B cell (primary cell): ENCODE measurements around the gene TBC1D2B.

Experiments used
- EZH2 ChIP-seq: IDR thresholded peaks from 2 replicates; pipeline ENCODE4 v1.6.1; 2012; ENCODE audit warnings: borderline replicate concordance, low read depth, mild to moderate bottlenecking, moderate library complexity, low read length; ENCODE audit not compliant: insufficient read depth, poor library complexity, severe bottlenecking
- TF ChIP-seq, protein P1 (sequence below): fragments of 200-600 bp; IDR thresholded peaks from one replicate; pipeline ENCODE4 v1.8.0; 2022; ENCODE audit warnings: antibody characterized with exemption, mild to moderate bottlenecking

DNA sequence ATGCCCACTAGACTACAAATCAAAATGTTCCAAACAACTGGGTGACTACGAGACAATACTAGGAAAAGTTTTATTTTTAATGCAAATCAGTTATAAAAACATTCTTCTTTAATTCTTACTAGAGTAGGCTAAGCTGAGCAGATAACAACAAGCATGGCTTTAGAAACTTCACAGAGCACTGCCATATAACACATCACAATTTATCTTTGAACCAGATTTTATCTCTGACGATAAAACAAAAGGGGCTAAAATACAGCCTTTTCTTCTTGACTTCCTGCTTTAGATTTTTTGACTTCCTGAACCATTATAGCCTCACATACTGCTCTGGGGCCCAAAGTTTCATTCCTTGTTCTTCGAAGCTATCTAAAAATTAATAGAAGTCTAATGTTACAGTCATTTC is 25.9 kb downstream of the TBC1D2B start:
- TF ChIP-seq, protein P1, sequence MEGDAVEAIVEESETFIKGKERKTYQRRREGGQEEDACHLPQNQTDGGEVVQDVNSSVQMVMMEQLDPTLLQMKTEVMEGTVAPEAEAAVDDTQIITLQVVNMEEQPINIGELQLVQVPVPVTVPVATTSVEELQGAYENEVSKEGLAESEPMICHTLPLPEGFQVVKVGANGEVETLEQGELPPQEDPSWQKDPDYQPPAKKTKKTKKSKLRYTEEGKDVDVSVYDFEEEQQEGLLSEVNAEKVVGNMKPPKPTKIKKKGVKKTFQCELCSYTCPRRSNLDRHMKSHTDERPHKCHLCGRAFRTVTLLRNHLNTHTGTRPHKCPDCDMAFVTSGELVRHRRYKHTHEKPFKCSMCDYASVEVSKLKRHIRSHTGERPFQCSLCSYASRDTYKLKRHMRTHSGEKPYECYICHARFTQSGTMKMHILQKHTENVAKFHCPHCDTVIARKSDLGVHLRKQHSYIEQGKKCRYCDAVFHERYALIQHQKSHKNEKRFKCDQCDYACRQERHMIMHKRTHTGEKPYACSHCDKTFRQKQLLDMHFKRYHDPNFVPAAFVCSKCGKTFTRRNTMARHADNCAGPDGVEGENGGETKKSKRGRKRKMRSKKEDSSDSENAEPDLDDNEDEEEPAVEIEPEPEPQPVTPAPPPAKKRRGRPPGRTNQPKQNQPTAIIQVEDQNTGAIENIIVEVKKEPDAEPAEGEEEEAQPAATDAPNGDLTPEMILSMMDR = no peak
- TF ChIP-seq EZH2 = no peak
